Transverse colon (tissue), 4 donors: ENCODE data around the gene REN. TPM values are rescaled to one million over a fixed set of nuclear protein-coding genes. Genes with fewer than 3 reads are reported as not detected.
A peak's percentile ranks its signal among the peaks of the same experiment; 100 is the strongest.

Experiments
- DNase-seq: peaks from one replicate; pipeline ENCODE4 v3.0.0-alpha.2; 2019
- H3K27ac ChIP-seq, 4 donors: fragments of 200-600 bp; sonication (generic); 2 replicates each; pipeline ENCODE4 v1.5.1; 2016 to 2018; ENCODE audit warnings: inconsistent platforms in 4 of 4
- H3K27me3 ChIP-seq: fragments of 200-600 bp; sonication (generic); 2 replicates; pipeline ENCODE4 v1.5.1; 2017; ENCODE audit warnings: inconsistent platforms
- H3K36me3 ChIP-seq, 4 donors: fragments of 200-600 bp; sonication (generic); 2 replicates each; pipeline ENCODE4 v1.5.1; 2017 to 2019; ENCODE audit warnings: inconsistent platforms in 4 of 4
- H3K4me1 ChIP-seq, 4 donors: fragments of 200-600 bp; sonication (generic); 2 replicates each; pipeline ENCODE4 v1.5.1; 2017 to 2020; ENCODE audit warnings: inconsistent platforms in 4 of 4
- H3K4me3 ChIP-seq, 4 donors: fragments of 200-600 bp; sonication (generic); 1 replicate in 1 of 4; 2 replicates in 3 of 4; pipeline versions ENCODE4 v1.5.1 to v1.6.1; 2017 to 2019; ENCODE audit warnings: inconsistent platforms in 4 of 4
- H3K9me3 ChIP-seq, 2 donors: fragments of 200-600 bp; sonication (generic); 2 replicates each; pipeline ENCODE4 v1.5.1; 2017 to 2019; ENCODE audit warnings: inconsistent platforms in 2 of 2
- CTCF ChIP-seq, 5 experiments: fragments of 200-600 bp in 3 of 5; fragments of 450-650 bp in 2 of 5; sonication (generic) in 3 of 5; IDR thresholded peaks; 1 replicate in 2 of 5; 2 replicates in 3 of 5; pipeline ENCODE4 v1.5.1; 2016 to 2017; ENCODE audit warnings: antibody characterized with exemption in 5 of 5, inconsistent platforms in 3 of 5, mild to moderate bottlenecking in 2 of 5, moderate library complexity in 1 of 5
- EP300 ChIP-seq: sonication (generic); formaldehyde crosslinking; IDR thresholded peaks from one replicate; pipeline ENCODE4 v1.6.1; 2017; ENCODE audit warnings: antibody characterized with exemption, low read depth
- POLR2A ChIP-seq: fragments of 450-650 bp; IDR thresholded peaks from one replicate; pipeline ENCODE4 v1.6.1; 2016; ENCODE audit warnings: antibody characterized with exemption, mild to moderate bottlenecking, moderate library complexity
- POLR2AphosphoS5 ChIP-seq, 3 donors: sonication (generic); formaldehyde crosslinking; IDR thresholded peaks; one replicate each; pipeline ENCODE4 v1.6.1; 2016; ENCODE audit warnings: antibody characterized with exemption in 3 of 3
- WGBS, 2 donors: methylation state at CpG; one replicate each; pipeline ENCODE4 v1.1.5; 2018; ENCODE audit warnings: low coverage in 1 of 2; 5-methylcytosine and 5-hydroxymethylcytosine counted together
- in situ Hi-C, 4 donors: fragments of 200-750 bp; cut with MboI; loops; one replicate each; pipeline versions ENCODE4 v1.15.0 to v1.15.1; 2017; ENCODE audit warnings: low sequenced_read_pairs in 3 of 4, low pct_ligation_motif_present in 1 of 4, low pct_unique_long_range_greater_than_20kb in 1 of 4
- intact Hi-C: fragments of 100-400 bp; cut with DNase I; formaldehyde crosslinking; loops from one replicate; pipeline ENCODE4 v1.15.1; 2023; ENCODE audit warnings: low total_unique reads
- total RNA-seq, 4 donors: library from RNA; depleted of rRNA; stranded (reverse); fragments of >200 nt; gene quantifications; one replicate each; pipeline ENCODE4 v1.1.0, GENCODE V29; 2016

The REN gene
- total RNA-seq, 4 donors from 2014 or later = 2.7 TPM; not detected in 3

GRCh38 chr1:204125759-204126351 is 40.3 kb downstream of the REN start:
- DNase-seq = no peak
- 86% methylated on average over 18 of the region's 18 CpGs; no CpG with 5 or more reads in 1 of the 2 donors for WGBS, 2 donors
- H3K27ac ChIP-seq = no peak overlapping the region
- no peaks in the 10 kb centered on the region for H3K27me3 ChIP-seq
- peaks cover 0 to 31% (median 0%) of the 10 kb centered on the region in 4 donors for H3K36me3 ChIP-seq
- intact Hi-C loops (no loop called here), in situ Hi-C loops (loop anchor here (5.0 to 10.0 kb wide), 5 partner anchors 51 to 264 kb away; partner anchors contain the start of genes SOX13 (in 2 of the 4) and SNRPE (in 1 of the 4))
- H3K4me1 ChIP-seq = peaks cover 11 to 27% (median 17%) of the 10 kb centered on the region in 4 donors
- TF ChIP-seq POLR2AphosphoS5 (IDR thresholded peaks at IDR 0.05) = no peak
- TF ChIP-seq CTCF (IDR thresholded peaks at IDR 0.05) = no peak
- TF ChIP-seq POLR2A = no peak
- no peak for TF ChIP-seq EP300
- no peak overlapping the region for H3K4me3 ChIP-seq
- no peaks in the 10 kb centered on the region for H3K9me3 ChIP-seq

- no peak overlapping the region for H3K27ac ChIP-seq
- H3K9me3 ChIP-seq = no peaks in the 10 kb centered on the region
- no peak for DNase-seq
- WGBS, 2 donors = 90 to 93% methylated on average over 5 to 18 of the region's 22 CpGs
- TF ChIP-seq POLR2A = no peak
- in situ Hi-C loops (loop anchor here (5.0 to 10.0 kb wide), 5 partner anchors 50 to 262 kb away; partner anchors contain the start of genes SOX13 (in 2 of the 4) and SNRPE (in 1 of the 4)), intact Hi-C loops (loop anchor here (5.0 kb wide), 1 partner anchor 52 kb away; the partner anchor contains the start of gene SOX13)
- no peaks in the 10 kb centered on the region for H3K27me3 ChIP-seq
- no peak overlapping the region for H3K4me3 ChIP-seq
- H3K36me3 ChIP-seq = peaks cover 0 to 31% (median 0%) of the 10 kb centered on the region in 4 donors
- peaks cover 10 to 25% (median 16%) of the 10 kb centered on the region in 4 donors for H3K4me1 ChIP-seq
Measured at GRCh38 chr1:204124639-204125038, 41.5 kb downstream of the REN start.

- Histone ChIP-seq H3K27ac (no peak overlapping the region), H3K4me1 (peaks cover 0 to 15% (median 5%) of the 10 kb centered on the region in 4 donors), H3K4me3 (no peak overlapping the region), H3K27me3 (no peaks in the 10 kb centered on the region), H3K36me3 (peaks cover 0 to 35% (median 4%) of the 10 kb centered on the region in 4 donors), H3K9me3 (no peaks in the 10 kb centered on the region)
- intact Hi-C loops (loop anchor here (5.0 kb wide), 1 partner anchor 51 kb away; the partner anchor contains the start of gene SOX13), in situ Hi-C loops (loop anchor here in 1 of 4 donors (10.0 kb wide), 1 partner anchor 49 kb away; the partner anchor contains the start of gene SOX13)
- TF ChIP-seq CTCF (IDR thresholded peaks at IDR 0.05) = peak in 4 of 5 experiments; percentile 31 to 50 (median 37)
- TF ChIP-seq POLR2A = no peak
- 77% methylated on average over 9 of the region's 9 CpGs; no CpG with 5 or more reads in 1 of the 2 donors for WGBS, 2 donors
- peak; percentile 27 for DNase-seq
Measured at GRCh38 chr1:204123376-204123775, 42.8 kb downstream of the REN start.

- H3K4me1 ChIP-seq = peaks cover 0 to 9% (median 2%) of the 10 kb centered on the region in 4 donors
- WGBS, 2 donors = 78 to 89% methylated on average over 5 to 16 of the region's 17 CpGs
- H3K27ac ChIP-seq = no peak overlapping the region
- TF ChIP-seq EP300 (no peak), CTCF (IDR thresholded peaks at IDR 0.05) (no peak), POLR2AphosphoS5 (IDR thresholded peaks at IDR 0.05) (no peak), POLR2A (no peak)
- H3K27me3 ChIP-seq = no peaks in the 10 kb centered on the region
- DNase-seq = no peak
- intact Hi-C loops = loop anchor here (5.0 kb wide), 1 partner anchor 50 kb away; the partner anchor contains the start of gene SOX13
- H3K36me3 ChIP-seq = peaks cover 0 to 36% (median 4%) of the 10 kb centered on the region in 4 donors
- in situ Hi-C loops = loop anchor here in 1 of 4 donors (10.0 kb wide), 1 partner anchor 47 kb away; the partner anchor contains the start of gene SOX13
- H3K4me3 ChIP-seq = no peak overlapping the region
- H3K9me3 ChIP-seq = no peaks in the 10 kb centered on the region
Measured at GRCh38 chr1:204121840-204122555, 44.1 kb downstream of the REN start.
